ENCODE measurements around the gene ENOX1. TPM values are rescaled to one million over a fixed set of nuclear protein-coding genes. Genes with fewer than 3 reads are reported as not detected.

Gene ENOX1
- total RNA-seq, 1 donor from 2014 or later, result 1.1 TPM

GRCh38 chr13:43291287-43292060, 495.3 kb downstream of the ENOX1 start:
- Histone ChIP-seq H3K4me2 (no peak overlapping the region), H3K27ac (no peak overlapping the region), H4K20me1 (ENCODE audit: low read depth) (no peaks in the 10 kb centered on the region), H3K79me2 (ENCODE audit: low read depth) (no peaks in the 10 kb centered on the region), H2AFZ (replicated peaks) (no peak overlapping the region), H3K9ac (no peak overlapping the region), H3K9me3 (ENCODE audit: low read depth) (no peaks in the 10 kb centered on the region), H3F3A (ENCODE audit: low read depth) (no peaks in the 10 kb centered on the region), H3K36me3 (no peaks in the 10 kb centered on the region), H3K4me3 (no peak overlapping the region), H3K4me1 (peaks cover under 1% of the 10 kb centered on the region), H3K27me3 (no peaks in the 10 kb centered on the region)
- Mint-ChIP-seq H3K27me3 (ENCODE audit: insufficient read depth, low read depth) (no peaks in the 10 kb centered on the region), H3K27ac (no peak overlapping the region), H3K9me3 (no peaks in the 10 kb centered on the region), H3K4me3 (no peak overlapping the region), H3K4me1 (no peaks in the 10 kb centered on the region), H3K36me3 (no peaks in the 10 kb centered on the region)
- no peak for DNase-seq (ENCODE audit: low spot score)
- TF ChIP-seq EZH2 (IDR thresholded peaks at IDR 0.05) (no peak), CTCF (IDR thresholded peaks at IDR 0.05) (no peak), EZH2phosphoT487 (IDR thresholded peaks at IDR 0.05) (no peak)

- Mint-ChIP-seq H3K4me1 (peaks cover 10% of the 10 kb centered on the region), H3K4me3 (no peak overlapping the region), H3K9me3 (no peaks in the 10 kb centered on the region), H3K36me3 (no peaks in the 10 kb centered on the region), H3K27ac (no peak overlapping the region), H3K27me3 (ENCODE audit: insufficient read depth, low read depth) (no peaks in the 10 kb centered on the region)
- Histone ChIP-seq H3K27me3 (no peaks in the 10 kb centered on the region), H3K4me1 (peaks cover 6% of the 10 kb centered on the region), H4K20me1 (ENCODE audit: low read depth) (no peaks in the 10 kb centered on the region), H3F3A (ENCODE audit: low read depth) (no peaks in the 10 kb centered on the region), H3K9ac (no peak overlapping the region), H3K4me3 (no peak overlapping the region), H3K27ac (no peak overlapping the region), H3K79me2 (ENCODE audit: low read depth) (no peaks in the 10 kb centered on the region), H3K4me2 (no peak overlapping the region), H2AFZ (replicated peaks) (no peak overlapping the region), H3K9me3 (ENCODE audit: low read depth) (no peaks in the 10 kb centered on the region), H3K36me3 (no peaks in the 10 kb centered on the region)
- DNase-seq (ENCODE audit: low spot score), result no peak
- TF ChIP-seq EZH2 (IDR thresholded peaks at IDR 0.05) (no peak), CTCF (IDR thresholded peaks at IDR 0.05) (no peak), EZH2phosphoT487 (IDR thresholded peaks at IDR 0.05) (no peak)
Measured at GRCh38 chr13:43289470-43290255, 497.1 kb downstream of the ENOX1 start.

- H4K20me1 ChIP-seq (ENCODE audit: low read depth), result no peaks in the 10 kb centered on the region
- H3K36me3 ChIP-seq, result no peaks in the 10 kb centered on the region
- H3K27me3 ChIP-seq, result no peaks in the 10 kb centered on the region
- DNase-seq (ENCODE audit: low spot score), result no peak
- no peak overlapping the region for H3K27ac Mint-ChIP-seq
- H3K27me3 Mint-ChIP-seq (ENCODE audit: insufficient read depth, low read depth), result no peaks in the 10 kb centered on the region
- H3K4me1 ChIP-seq, result peaks cover 6% of the 10 kb centered on the region
- H3K9me3 ChIP-seq (ENCODE audit: low read depth), result no peaks in the 10 kb centered on the region
- no peaks in the 10 kb centered on the region for H3K9me3 Mint-ChIP-seq
- no peak overlapping the region for H3K27ac ChIP-seq
- H3K4me3 ChIP-seq, result no peak overlapping the region
- H3K4me2 ChIP-seq, result no peak overlapping the region
- H3K4me1 Mint-ChIP-seq, result peaks cover 12% of the 10 kb centered on the region
- H3F3A ChIP-seq (ENCODE audit: low read depth), result no peaks in the 10 kb centered on the region
- TF ChIP-seq EZH2 (IDR thresholded peaks at IDR 0.05) (no peak), EZH2phosphoT487 (IDR thresholded peaks at IDR 0.05) (no peak), CTCF (IDR thresholded peaks at IDR 0.05) (no peak)
- H2AFZ ChIP-seq (replicated peaks), result no peak overlapping the region
- no peak overlapping the region for H3K4me3 Mint-ChIP-seq
- no peaks in the 10 kb centered on the region for H3K36me3 Mint-ChIP-seq
- H3K79me2 ChIP-seq (ENCODE audit: low read depth), result no peaks in the 10 kb centered on the region
- H3K9ac ChIP-seq, result no peak overlapping the region
Measured at GRCh38 chr13:43286751-43287150, 500.0 kb downstream of the ENOX1 start.
